WERI-Rb-1 (cell line): ENCODE results near the gene ZNF345.
A peak's percentile ranks its signal among the peaks of the same experiment; 100 is the strongest.

Experiments
- DNase-seq: peaks from one replicate; pipeline ENCODE4 v3.0.0-alpha.2; 2020
- H3K27ac ChIP-seq: fragments of 250-450 bp; sonication (Bioruptor Pico); 2 replicates; pipeline ENCODE4 v1.5.1; 2020; ENCODE audit warnings: mild to moderate bottlenecking, moderate library complexity
- H3K27me3 ChIP-seq: fragments of 250-450 bp; sonication (Bioruptor Pico); 2 replicates; pipeline ENCODE4 v1.5.1; 2021; ENCODE audit warnings: mild to moderate bottlenecking, low read depth, moderate library complexity; ENCODE audit not compliant: insufficient read depth, severe bottlenecking
- H3K36me3 ChIP-seq: fragments of 250-450 bp; sonication (Bioruptor Pico); 2 replicates; pipeline ENCODE4 v1.5.1; 2020; ENCODE audit warnings: mild to moderate bottlenecking, moderate library complexity
- H3K4me3 ChIP-seq: 2 replicates; pipeline ENCODE4 v1.5.1; 2011; ENCODE audit warnings: low read depth, mild to moderate bottlenecking, control low read depth, low read length
- H3K9me3 ChIP-seq: fragments of 250-450 bp; sonication (Bioruptor Pico); 2 replicates; pipeline ENCODE4 v1.5.1; 2021; ENCODE audit warnings: mild to moderate bottlenecking, moderate library complexity; ENCODE audit not compliant: severe bottlenecking
- CTCF ChIP-seq: IDR thresholded peaks from 2 replicates; pipeline ENCODE4 v1.5.1; 2011; ENCODE audit warnings: low read depth, mild to moderate bottlenecking, control low read depth, inconsistent platforms, low read length

Gene ZNF345

DNA sequence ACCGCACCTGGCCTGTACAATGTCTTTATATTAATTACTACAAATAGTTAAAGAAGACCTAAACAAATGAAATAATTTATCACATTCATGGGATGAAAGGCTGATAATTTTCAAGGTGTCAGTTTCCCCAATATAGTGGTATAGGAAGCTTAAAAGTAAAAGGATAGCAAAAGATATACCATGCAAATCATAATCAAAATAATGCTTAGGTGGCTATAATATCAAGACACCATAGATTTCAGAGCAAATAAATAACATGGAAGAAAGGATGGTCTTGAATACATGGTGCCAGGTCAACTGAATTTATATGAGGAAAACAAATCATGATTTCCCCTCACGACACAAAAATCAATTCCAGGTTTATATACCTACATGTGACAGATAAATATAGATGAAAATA lies 17.2 kb upstream of the ZNF345 start:
- H3K9me3 ChIP-seq: peaks cover 19% of the 10 kb centered on the region
- no peaks in the 10 kb centered on the region for H3K27me3 ChIP-seq

GRCh38 chr19:36837176-36837905 lies 13.3 kb upstream of the ZNF345 start:
- peak overlapping the region; percentile 95 for H3K27ac ChIP-seq
- no peaks in the 10 kb centered on the region for H3K27me3 ChIP-seq
- peaks cover 28% of the 10 kb centered on the region for H3K36me3 ChIP-seq
- peak; percentile 20 for DNase-seq
- H3K9me3 ChIP-seq: peaks cover 6% of the 10 kb centered on the region
- no peak for TF ChIP-seq CTCF
- H3K4me3 ChIP-seq: peak overlapping the region; percentile 85

More for the DNA sequence above, 17.2 kb upstream of the ZNF345 start:
- no peak for DNase-seq
- no peak for TF ChIP-seq CTCF
- Histone ChIP-seq H3K27ac (no peak overlapping the region), H3K36me3 (peaks cover 57% of the 10 kb centered on the region), H3K4me3 (no peak overlapping the region)

GRCh38 chr19:36837906-36838783 lies 12.5 kb upstream of the ZNF345 start, which contains the start of gene ZNF790:
Gene ZNF790, minus strand, starts transcription at chr19:36838387. Its CDS starts 12,768 bp downstream, at chr19:36825619.
- Histone ChIP-seq H3K27me3 (no peaks in the 10 kb centered on the region), H3K27ac (peak within 1 kb of the TSS; percentile 95), H3K4me3 (peak within 1 kb of the TSS; percentile 85), H3K9me3 (peaks cover 6% of the 10 kb centered on the region), H3K36me3 (peaks cover 23% of the 10 kb centered on the region)
- peak; percentile 90 for DNase-seq
- no peak for TF ChIP-seq CTCF

GRCh38 chr19:36838784-36839324 lies 11.8 kb upstream of the ZNF345 start:
- H3K9me3 ChIP-seq: peaks cover 1% of the 10 kb centered on the region

GRCh38 chr19:36847968-36848367 lies 2.7 kb upstream of the ZNF345 start:
- H3K4me3 ChIP-seq: no peak overlapping the region
- TF ChIP-seq CTCF: no peak
- no peaks in the 10 kb centered on the region for H3K27me3 ChIP-seq
- H3K27ac ChIP-seq: no peak overlapping the region
- no peaks in the 10 kb centered on the region for H3K9me3 ChIP-seq
- no peak for DNase-seq
- H3K36me3 ChIP-seq: no peaks in the 10 kb centered on the region

More at GRCh38 chr19:36838784-36839324, 11.8 kb upstream of the ZNF345 start:
- H3K36me3 ChIP-seq: peaks cover 16% of the 10 kb centered on the region
- DNase-seq: no peak
- TF ChIP-seq CTCF: no peak
- peak overlapping the region; percentile 85 for H3K4me3 ChIP-seq
- no peaks in the 10 kb centered on the region for H3K27me3 ChIP-seq
- peak overlapping the region; percentile 95 for H3K27ac ChIP-seq
